Stimulated activated CD4-positive, alpha-beta T cell treated with anti-CD3 and anti-CD28 coated beads, Interleukin-15, amount 100 ng/mL, for 24 hours (primary cell): Measurements from ENCODE around the gene CCDC17.
"Not testable (repeated sequence)": the region's sequence is repeated elsewhere in the genome, so short reads cannot be mapped to it uniquely, and the experiment has no call there.

Source experiments
- DNase-seq: peaks from one replicate; pipeline ENCODE4 v3.0.0-alpha.2; 2020

Gene CCDC17

GRCh38 chr1:45621501-45621836 lies 2.4 kb downstream of the CCDC17 start:
- DNase-seq = no peak

GRCh38 chr1:45620588-45621500 lies 3.0 kb downstream of the CCDC17 start:
- DNase-seq = no peak

- no peak for DNase-seq
Observed at GRCh38 chr1:45619149-45619921, 4.5 kb downstream of the CCDC17 start.

GRCh38 chr1:45617618-45618017 lies 6.2 kb downstream of the CCDC17 start:
- no peak for DNase-seq

- no peak for DNase-seq
Observed at GRCh38 chr1:45615885-45616284, 8.0 kb downstream of the CCDC17 start.

GRCh38 chr1:45612941-45613579 lies 10.8 kb downstream of the CCDC17 start:
- DNase-seq = no peak

GRCh38 chr1:45610589-45611226 lies 13.1 kb downstream of the CCDC17 start:
- no peak for DNase-seq

- no peak for DNase-seq
Observed at GRCh38 chr1:45608175-45609156, 15.4 kb downstream of the CCDC17 start.

- DNase-seq = no peak
Observed at GRCh38 chr1:45607404-45608074, 16.3 kb downstream of the CCDC17 start.

- no peak for DNase-seq
Observed at GRCh38 chr1:45604239-45604638, 19.6 kb downstream of the CCDC17 start.

GRCh38 chr1:45596765-45597164 lies 27.1 kb downstream of the CCDC17 start:
- not testable (repeated sequence) for DNase-seq

- no peak for DNase-seq
Observed at GRCh38 chr1:45594412-45594811, 29.4 kb downstream of the CCDC17 start.

- no peak for DNase-seq
Observed at GRCh38 chr1:45589861-45590260, 34.0 kb downstream of the CCDC17 start.

- DNase-seq = no peak
Observed at GRCh38 chr1:45586769-45587168, 37.1 kb downstream of the CCDC17 start.

GRCh38 chr1:45585496-45586075 lies 38.3 kb downstream of the CCDC17 start:
- no peak for DNase-seq

GRCh38 chr1:45585110-45585426 lies 38.8 kb downstream of the CCDC17 start:
- no peak for DNase-seq

GRCh38 chr1:45584351-45585109 lies 39.3 kb downstream of the CCDC17 start:
- DNase-seq = peak; percentile 93

GRCh38 chr1:45583666-45584350 lies 40.0 kb downstream of the CCDC17 start, which contains the start of gene NASP:
Gene NASP (plus strand): TSS chr1:45584041. CDS start chr1:45584147, 106 bp downstream.
- peak; percentile 92 for DNase-seq

GRCh38 chr1:45583264-45583665 lies 40.6 kb downstream of the CCDC17 start:
- peak; percentile 96 for DNase-seq
